Stimulated activated CD8-positive, alpha-beta memory T cell treated with anti-CD3 and anti-CD28 coated beads, Interleukin-7, amount 100 ng/mL, for 24 hours (primary cell): Measurements from ENCODE around the gene VWA1.
"Not testable (repeated sequence)": the region's sequence is repeated elsewhere in the genome, so short reads cannot be mapped to it uniquely, and the experiment has no call there.

Experiments used
- DNase-seq: peaks from one replicate; pipeline ENCODE4 v3.0.0-alpha.2; 2020; ENCODE audit warnings: low read depth

VWA1 gene

GRCh38 chr1:1435106-1435903, at the start of gene VWA1:
Gene VWA1 (plus strand): TSS chr1:1435690. CDS start chr1:1435749, 59 bp downstream.
- peak; percentile 38 for DNase-seq

- DNase-seq = no peak
Measured at GRCh38 chr1:1385931-1386330, 49.6 kb upstream of the VWA1 start.

GRCh38 chr1:1387098-1388077, 48.1 kb upstream of the VWA1 start:
- no peak for DNase-seq

DNA sequence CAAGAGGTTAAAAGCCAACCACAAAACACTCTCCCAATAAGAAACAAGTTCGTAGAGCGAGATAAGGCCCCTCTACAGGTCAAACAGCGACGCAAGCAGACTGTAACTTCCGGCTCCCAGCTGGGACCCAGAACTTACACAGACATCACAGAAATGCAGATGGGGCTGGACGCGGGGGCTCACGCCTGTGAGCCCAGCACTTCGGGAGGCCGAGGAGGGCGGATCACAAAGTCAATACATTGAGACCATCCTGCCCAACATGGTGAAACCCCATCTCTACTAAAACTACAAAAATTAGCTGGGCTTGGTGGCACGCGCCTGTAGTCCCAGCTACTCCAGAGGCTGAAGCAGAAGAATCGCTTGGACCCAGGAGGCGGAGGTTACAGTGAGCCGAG, 47.4 kb upstream of the VWA1 start:
- no peak for DNase-seq

- no peak for DNase-seq
Measured at GRCh38 chr1:1390675-1391074, 44.8 kb upstream of the VWA1 start.

DNA sequence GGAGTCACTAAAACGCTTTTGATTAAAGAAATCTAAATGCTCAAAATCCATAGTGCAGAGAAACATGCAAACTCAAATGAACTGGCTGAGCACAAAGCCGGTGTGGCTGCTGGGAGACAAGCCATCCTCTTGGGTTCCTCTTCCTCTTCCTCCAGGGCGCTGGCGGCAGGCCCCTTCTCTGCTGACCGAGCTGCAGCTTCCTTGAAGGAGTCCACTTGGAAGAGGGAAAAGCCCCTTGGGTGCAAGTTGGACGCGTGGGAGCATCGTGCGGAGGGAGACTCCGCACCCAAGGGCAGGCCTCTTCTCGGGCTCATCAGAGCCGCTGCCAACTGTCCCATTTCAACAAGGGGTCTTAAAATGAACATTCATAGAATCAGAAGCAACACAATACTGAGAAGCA, 44.3 kb upstream of the VWA1 start:
- DNase-seq = no peak

- DNase-seq = no peak
Measured at GRCh38 chr1:1393014-1393413, 42.5 kb upstream of the VWA1 start.

- DNase-seq = no peak
Measured at GRCh38 chr1:1393428-1393827, 42.1 kb upstream of the VWA1 start.

DNA sequence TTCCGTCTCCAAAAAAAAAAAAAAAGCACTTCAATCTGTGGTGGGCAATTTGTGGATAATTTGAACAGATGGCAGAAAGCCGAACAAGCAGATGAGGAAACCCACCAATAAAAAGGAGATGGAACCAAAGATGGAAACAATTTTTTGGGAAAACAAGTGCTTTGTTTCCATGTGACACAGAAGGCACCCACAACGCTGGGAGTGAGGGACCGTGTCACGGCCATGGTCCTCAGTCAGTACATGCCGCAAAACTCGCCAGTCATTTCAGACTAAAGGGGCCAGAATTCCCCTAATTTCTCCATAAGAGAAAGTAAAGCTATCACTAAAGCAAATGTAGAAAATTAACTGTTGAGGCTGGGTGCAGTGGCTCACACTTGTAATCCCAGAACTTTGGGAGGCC, 41.4 kb upstream of the VWA1 start:
- DNase-seq = no peak

- no peak for DNase-seq
Measured at GRCh38 chr1:1395166-1395565, 40.3 kb upstream of the VWA1 start.

- no peak for DNase-seq
Measured at GRCh38 chr1:1397839-1398523, 37.5 kb upstream of the VWA1 start.

DNA sequence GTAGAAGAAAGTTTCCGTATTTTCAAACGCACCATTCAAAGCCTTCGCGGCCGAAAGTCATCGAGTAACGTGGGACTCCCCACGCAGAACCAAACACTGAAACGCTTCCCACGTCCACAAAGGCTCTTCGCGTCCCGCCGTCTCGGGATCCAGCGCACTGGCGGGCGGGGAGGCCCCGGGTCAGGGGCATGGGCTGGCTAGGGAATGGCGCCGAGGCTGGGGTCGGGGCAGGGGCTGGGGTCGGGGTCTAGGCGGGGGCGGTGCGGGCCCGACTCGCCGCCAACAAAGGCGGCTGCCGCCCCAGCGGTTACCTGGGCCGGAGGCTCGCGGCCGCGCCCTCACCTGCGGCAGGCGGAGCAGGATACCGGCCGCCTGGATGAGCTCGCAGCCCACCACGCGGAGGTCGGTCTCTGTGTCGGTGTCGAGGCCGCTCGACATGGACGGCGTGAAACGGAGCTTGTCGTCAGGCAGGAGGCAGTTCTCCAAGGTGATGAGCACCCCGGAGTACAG, 36.8 kb upstream of the VWA1 start:
- DNase-seq = no peak

GRCh38 chr1:1399187-1399871, 36.2 kb upstream of the VWA1 start, which contains the start of gene CCNL2:
Gene CCNL2 (minus strand): TSS chr1:1399335. CDS start chr1:1399306, 29 bp downstream.
- peak; percentile 97 for DNase-seq

GRCh38 chr1:1399872-1400575, 35.5 kb upstream of the VWA1 start:
- no peak for DNase-seq

- DNase-seq = no peak
Measured at GRCh38 chr1:1400576-1401456, 34.7 kb upstream of the VWA1 start.

- no peak for DNase-seq
Measured at GRCh38 chr1:1401457-1402010, 34.0 kb upstream of the VWA1 start.

DNA sequence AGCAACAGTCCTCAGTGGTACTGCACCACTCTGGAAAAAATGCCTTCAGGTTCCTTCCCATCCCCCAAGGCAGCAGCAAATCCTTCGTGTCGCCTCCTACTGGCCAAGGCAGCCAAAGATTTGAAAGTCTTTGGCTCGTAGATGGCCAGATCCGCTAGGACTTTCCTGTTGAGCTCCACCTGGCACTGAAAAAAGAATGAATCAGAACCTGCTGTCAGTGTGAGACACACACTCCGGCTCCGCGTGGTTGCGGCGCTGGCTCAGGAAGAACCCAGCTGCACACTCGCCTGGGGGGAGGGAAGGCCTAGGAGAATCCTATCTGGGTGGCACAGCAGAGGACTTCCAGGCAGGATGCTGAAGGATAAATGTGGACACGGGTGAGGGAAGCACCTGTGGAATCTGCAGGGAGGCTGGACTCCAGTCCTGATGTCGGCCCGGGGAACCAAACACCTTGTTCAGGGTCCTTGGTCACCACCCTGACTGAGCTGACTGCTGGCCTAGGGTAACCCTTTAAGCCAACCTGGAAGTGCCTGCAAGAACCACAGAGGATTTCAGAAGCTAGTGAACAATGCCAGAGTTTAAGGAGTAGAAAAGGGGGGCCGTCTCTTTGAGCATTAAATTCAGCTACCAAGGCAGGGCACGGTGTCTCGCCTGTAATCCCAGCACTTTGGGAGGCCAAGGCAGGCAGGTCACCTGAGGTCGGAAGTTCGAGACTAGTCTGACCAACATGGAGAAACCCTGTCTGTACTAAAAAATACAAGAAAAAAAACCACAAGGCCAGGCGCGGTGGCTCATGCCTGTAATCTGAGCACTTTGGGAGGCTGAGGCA, 33.2 kb upstream of the VWA1 start:
- no peak for DNase-seq

- not testable (repeated sequence) for DNase-seq
Measured at GRCh38 chr1:1402901-1403392, 32.5 kb upstream of the VWA1 start.
